Measurements from ENCODE around the gene CRY1.
"Not testable (repeated sequence)": the region's sequence is repeated elsewhere in the genome, so short reads cannot be mapped to it uniquely, and the experiment has no call there.

CRY1 gene

DNA sequence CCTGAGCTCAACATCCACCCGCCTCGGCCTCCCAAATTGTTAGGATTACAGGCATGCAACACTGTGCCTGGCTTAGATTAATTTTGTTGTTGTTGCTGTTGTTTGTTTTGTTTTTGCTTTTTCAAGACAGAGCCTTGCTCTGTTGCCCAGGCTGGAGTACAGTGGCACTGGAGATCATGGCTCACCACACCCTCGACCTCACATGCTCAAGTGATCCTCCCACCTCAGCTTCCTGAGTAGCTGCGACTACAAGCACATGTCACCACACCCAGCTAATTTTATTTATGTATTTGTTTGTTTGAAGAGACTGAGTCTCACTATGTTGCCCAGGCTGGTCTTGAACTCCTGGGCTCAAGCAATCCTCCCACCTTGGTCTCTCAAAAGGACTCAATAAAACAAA lies 26.7 kb downstream of the CRY1 start:
- no peak for DNase-seq (ENCODE audit: low read depth in 3 of 3)

DNA sequence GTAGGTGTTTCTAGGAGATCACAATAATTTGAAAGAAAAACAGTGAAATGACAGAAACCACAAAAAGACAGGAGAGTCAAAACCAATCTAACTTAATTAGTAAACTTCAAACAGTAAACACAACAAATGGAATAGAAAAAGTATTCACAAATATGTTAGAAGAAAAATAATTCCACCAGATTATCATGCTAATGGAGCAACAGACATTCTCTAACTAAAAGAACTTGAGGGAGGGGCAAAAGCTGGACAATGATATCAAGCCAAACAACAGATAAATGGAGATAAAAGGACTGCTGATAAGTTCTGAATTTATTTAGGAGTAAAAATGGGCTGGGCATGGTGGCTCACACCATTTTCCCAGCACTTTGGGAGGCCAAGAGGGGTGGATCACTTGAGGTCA lies 28.7 kb downstream of the CRY1 start:
- DNase-seq (ENCODE audit: low read depth in 3 of 3): no peak

DNA sequence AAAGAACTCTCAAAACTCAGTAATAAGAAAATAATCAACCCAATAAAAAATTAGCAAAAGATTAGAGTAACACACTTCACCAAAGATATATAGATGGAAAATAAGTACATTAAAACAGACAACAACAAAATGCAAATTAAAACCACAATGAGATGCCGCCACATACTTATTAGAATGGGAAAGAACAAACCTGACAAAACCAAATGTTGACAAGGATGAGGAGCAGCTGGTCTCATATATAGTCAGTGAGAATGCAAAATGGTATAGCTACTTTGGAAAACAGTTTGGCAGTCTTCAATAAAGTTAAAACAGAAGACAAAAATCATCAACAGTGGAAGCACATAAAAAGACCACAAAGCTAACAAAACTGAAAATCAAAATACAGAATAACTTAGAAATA lies 29.1 kb downstream of the CRY1 start:
- DNase-seq (ENCODE audit: low read depth in 3 of 3): no peak

DNA sequence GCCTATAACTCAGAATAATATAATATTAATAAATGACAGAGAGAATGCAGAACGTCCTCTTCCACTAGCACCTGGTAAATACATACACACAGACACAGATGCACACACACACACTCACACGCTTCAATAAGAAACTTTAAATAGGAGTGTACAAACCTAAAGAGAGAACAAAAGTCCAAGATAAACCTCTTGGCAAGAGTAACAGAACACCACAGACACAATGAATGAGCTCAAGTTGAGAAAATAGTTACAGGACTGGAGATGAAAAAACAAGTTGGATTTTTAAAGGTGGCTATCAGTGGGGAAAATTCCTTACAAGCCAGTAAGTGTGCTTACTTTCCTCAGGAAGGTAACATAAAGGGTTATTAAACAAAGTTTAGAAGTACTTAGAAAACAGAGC lies 35.2 kb downstream of the CRY1 start:
- no peak for DNase-seq (ENCODE audit: low read depth in 3 of 3)

DNA sequence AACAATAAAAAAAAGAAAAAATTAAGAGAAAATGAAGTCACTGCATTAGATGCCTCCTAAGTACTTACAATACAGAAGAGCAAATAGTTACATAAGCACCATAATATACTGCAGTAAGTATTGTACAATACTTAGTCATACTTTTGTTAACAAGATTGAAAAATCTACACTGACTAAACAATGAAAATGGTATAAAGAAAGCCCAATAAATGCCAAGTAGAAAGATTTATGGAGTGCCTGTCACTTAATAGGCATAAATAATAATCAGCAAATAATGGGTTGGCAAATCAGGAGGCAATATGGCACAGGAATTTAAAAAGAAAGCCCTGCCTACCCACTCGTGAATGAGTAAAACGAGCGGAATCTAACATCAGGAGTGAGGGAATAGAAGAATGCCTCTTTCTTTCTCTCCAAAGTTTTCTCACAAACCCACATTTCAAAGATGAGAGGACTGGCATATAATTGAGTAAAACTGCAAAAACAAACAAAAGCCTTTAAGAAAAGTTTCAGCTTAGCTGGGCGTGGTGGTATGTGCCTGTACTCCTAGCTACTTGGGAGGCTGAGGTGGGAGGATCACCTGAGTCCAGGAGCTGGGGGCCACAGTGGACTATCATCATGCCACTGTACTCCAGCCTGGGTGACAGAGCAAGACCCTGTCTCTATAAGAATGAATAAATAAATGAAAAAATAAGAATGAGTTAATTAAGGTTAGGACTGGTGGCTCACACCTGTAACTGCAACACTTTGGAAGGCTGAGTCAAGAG lies 36.1 kb downstream of the CRY1 start:
- no peak for DNase-seq (ENCODE audit: low read depth in 3 of 3)

- DNase-seq (ENCODE audit: low read depth in 3 of 3): no peak
Observed at GRCh38 chr12:107053709-107054108, 39.6 kb downstream of the CRY1 start.

- DNase-seq (ENCODE audit: low read depth in 3 of 3): no peak
Observed at GRCh38 chr12:107045186-107045585, 48.2 kb downstream of the CRY1 start.

GRCh38 chr12:107042801-107043200 lies 50.5 kb downstream of the CRY1 start:
- DNase-seq (ENCODE audit: low read depth in 3 of 3): no peak

GRCh38 chr12:107035733-107036132 lies 57.6 kb downstream of the CRY1 start:
- no peak for DNase-seq (ENCODE audit: low read depth in 3 of 3)

- DNase-seq (ENCODE audit: low read depth in 3 of 3): no peak
Observed at GRCh38 chr12:107033758-107034739, 59.3 kb downstream of the CRY1 start.

- no peak for DNase-seq (ENCODE audit: low read depth in 3 of 3)
Observed at GRCh38 chr12:107032266-107032665, 61.1 kb downstream of the CRY1 start.

DNA sequence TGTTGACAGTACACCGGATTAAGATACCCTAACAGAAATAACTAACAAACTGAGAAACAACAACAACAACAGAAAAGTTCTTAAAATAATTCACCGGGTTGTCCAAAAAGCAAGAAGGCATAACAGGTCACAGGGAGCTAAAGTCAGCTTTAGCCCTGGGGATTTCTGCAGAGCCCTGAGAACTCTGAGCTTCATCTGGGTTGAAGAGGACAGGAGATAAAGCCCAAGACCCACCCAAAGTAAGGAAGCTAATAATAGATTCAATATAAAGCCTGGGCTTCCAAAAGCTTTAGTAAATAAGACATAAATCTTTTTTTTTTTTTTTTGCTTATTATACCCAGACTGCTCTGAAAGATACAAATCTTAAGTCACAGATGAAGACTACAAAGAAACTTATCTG lies 62.3 kb downstream of the CRY1 start:
- DNase-seq (ENCODE audit: low read depth in 3 of 3): no peak

DNA sequence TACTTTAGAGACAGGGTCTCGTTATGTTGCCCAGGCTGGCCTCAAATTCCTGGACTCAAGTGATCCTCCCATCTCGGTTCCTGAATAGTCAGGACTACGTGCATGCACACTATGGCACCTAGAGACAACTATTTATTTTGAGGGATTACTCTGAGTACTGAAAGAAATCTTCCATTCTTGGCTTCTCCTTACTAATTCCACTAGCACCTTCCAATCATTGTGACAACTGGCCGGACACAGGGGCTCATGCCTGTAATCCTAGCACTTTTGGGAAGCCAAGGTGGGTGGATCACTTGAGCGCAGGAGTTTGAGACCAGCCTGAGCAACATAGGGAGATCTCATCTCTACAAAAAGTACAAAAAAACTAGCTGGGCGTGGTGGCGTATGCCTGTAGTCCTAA lies 64.3 kb downstream of the CRY1 start:
- no peak for DNase-seq (ENCODE audit: low read depth in 3 of 3)

GRCh38 chr12:107027636-107028053 lies 65.7 kb downstream of the CRY1 start:
- DNase-seq (ENCODE audit: low read depth in 3 of 3): no peak

DNA sequence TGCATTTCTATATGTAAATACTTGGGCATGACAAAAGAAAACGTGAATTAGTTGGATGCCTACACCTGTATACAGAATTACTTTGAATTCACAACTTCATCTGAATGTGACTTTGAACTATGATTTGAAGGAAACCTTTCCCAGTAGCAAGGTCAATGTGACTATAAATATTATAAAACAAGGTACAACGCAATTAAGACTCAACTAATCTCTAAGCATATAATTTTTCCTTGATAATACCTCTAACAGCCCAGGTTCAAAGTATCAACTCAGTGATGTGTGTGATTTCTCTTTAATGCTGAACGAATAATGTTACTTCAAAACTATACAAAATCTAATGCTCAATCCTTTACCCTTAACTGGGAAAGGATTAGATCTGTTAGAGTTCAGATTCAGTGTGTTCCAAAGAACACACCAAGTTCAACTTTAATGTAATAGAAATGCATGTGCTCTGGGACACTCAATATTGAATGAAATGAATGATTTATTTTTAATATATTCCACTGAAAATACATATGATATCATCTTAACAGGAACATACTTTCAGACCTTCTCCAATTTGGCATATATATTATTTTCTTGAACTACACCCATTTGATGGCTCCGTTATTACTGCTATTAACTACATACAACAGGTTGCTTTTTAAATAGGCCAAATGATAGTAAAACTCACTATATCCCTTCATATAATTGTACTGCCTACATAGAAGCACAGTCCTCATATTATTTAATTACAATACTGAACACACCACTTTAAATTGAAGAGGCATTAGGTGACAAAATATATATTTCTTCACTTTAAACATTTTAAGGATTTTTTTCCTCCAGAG lies 66.3 kb downstream of the CRY1 start:
- DNase-seq (ENCODE audit: low read depth in 3 of 3): no peak

DNA sequence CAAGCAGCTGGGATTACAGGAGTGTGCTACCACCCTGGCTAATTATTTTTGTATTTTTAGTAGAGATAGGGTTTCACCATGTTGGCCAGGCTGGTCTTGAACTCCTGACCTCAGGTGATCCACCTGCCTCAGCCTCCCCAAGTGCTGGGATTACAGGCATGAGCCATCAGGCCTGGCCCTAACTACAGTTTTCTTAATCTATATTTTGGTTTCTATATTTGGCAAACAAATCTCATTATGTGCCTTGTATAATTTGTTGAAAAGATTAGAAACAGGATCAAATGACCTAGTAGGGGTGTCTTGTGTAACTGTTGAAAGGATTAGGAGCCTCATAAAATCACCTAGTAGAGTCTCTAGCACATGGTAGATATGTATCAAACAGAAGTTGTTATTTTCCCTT lies 67.0 kb downstream of the CRY1 start:
- not testable (repeated sequence) for DNase-seq (ENCODE audit: low read depth in 3 of 3)

- no peak for DNase-seq (ENCODE audit: low read depth in 3 of 3)
Observed at GRCh38 chr12:107025671-107026070, 67.7 kb downstream of the CRY1 start.

DNA sequence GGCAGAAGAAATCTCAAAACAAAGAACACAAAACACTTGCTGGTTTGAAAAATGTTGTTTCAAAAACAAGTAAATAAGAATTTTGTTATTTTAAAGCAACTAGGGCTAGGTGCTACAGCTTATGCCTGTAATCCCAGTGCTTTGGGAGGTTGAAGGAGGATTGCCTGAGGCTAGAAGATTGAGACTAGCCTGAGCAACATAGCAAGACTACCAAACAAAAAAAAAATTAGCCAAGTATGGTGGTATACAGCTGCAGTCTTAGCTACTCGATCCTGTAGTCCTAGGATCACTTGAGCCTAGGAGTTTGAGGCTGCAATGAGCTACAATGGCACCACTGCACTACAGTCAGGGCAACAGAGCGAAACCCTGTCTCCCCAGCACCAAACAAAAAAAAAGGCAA lies 73.8 kb downstream of the CRY1 start:
- DNase-seq (ENCODE audit: low read depth in 3 of 3): no peak

- DNase-seq (ENCODE audit: low read depth in 3 of 3): no peak
Observed at GRCh38 chr12:107017042-107017441, 76.3 kb downstream of the CRY1 start.

DNA sequence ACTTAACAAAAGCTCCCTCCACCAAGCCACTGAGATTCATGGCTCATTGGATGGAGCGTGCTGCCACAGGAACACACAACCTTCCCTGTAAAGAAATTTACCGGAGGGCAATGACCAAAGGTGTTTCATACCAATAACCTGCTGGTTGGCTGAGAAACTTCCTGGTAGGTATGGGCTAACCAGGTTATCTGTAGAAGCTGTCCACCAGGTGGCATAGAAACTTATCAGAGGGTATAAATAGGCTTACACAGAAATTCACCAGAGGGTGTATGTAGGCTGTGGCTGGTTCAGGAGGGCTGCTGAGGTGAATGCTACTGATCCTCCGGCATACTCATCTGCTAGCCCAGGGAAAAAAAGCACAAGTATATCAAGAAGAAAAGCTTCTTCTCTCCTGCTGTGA lies 79.3 kb downstream of the CRY1 start:
- no peak for DNase-seq (ENCODE audit: low read depth in 3 of 3)

- DNase-seq (ENCODE audit: low read depth in 3 of 3): no peak
Observed at GRCh38 chr12:107012736-107013425, 80.5 kb downstream of the CRY1 start.

All from stimulated activated CD4-positive, alpha-beta T cell treated with anti-CD3 and anti-CD28 coated beads, TNF-alpha, amount 100 ng/mL, for 24 hours (primary cell).